SK-N-SH treated with all-trans-retinoic acid at 6 μM for 48 hours (cell line): ENCODE data around the gene SNAPC4.

Experiments
- ARNTL ChIP-seq: fragments of 450-650 bp; formaldehyde crosslinking; IDR thresholded peaks from 2 replicates; pipeline ENCODE4 v1.5.0; 2020; ENCODE audit warnings: low read depth, mild to moderate bottlenecking, moderate library complexity, borderline replicate concordance
- BACH2 ChIP-seq: fragments of 250-450 bp; sonication (Bioruptor Pico); IDR thresholded peaks from 2 replicates; pipeline ENCODE4 v1.9.0; 2021; ENCODE audit warnings: mild to moderate bottlenecking, borderline replicate concordance
- CSDC2 ChIP-seq: fragments of 250-450 bp; sonication (Bioruptor Pico); IDR thresholded peaks from 2 replicates; pipeline ENCODE4 v1.5.0; 2020; ENCODE audit warnings: mild to moderate bottlenecking, moderate library complexity
- SNAI2 ChIP-seq: fragments of 250-450 bp; sonication (Bioruptor Pico); IDR thresholded peaks from 2 replicates; pipeline ENCODE4 v1.5.0; 2020; ENCODE audit warnings: mild to moderate bottlenecking, moderate library complexity
- ZC3H10 ChIP-seq: fragments of 250-450 bp; sonication (Bioruptor Pico); IDR thresholded peaks from 2 replicates; pipeline ENCODE4 v1.5.1; 2021; ENCODE audit warnings: mild to moderate bottlenecking, moderate library complexity
- ZNF8 ChIP-seq: fragments of 450-650 bp; formaldehyde crosslinking; IDR thresholded peaks from 2 replicates; pipeline ENCODE4 v1.5.0; 2020; ENCODE audit warnings: mild to moderate bottlenecking, moderate library complexity
- TF ChIP-seq, protein P1 (sequence below): fragments of 250-450 bp; sonication (Bioruptor Pico); IDR thresholded peaks from 2 replicates; pipeline ENCODE4 v1.5.0; 2020; ENCODE audit warnings: mild to moderate bottlenecking, moderate library complexity

DNA sequence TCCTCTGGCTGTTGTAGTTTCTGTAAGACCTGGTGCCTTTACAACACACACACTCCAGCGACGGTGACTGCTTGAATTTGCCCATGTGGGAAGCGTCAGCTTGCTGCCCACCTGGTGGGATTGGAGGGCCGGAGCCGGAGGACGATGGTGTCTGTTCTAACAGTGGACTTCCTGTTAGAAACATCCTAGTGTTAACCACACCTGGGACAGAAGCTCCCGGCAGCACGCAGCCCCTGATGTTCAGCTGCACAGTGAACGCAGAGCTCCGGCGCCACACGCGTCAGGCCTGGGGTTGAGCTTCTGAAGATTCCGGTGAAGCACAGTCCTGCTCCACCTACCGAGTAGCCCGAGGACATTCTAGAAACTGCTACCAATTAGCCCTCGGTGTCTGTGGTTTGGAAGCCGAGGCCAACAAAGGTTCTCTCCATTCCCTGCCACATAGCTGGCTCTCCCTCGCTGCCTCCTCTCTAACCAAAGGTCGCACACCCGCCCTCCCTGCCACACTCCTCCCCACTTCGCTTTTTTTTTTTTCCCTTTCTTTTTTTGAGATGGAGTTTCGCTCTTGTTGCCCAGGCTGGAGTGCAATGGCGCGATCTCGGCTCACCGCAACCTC, 24.9 kb upstream of the SNAPC4 start:
- TF ChIP-seq ZNF8 (CRISPR knock-in tag) = no peak
- no peak for TF ChIP-seq CSDC2
- TF ChIP-seq, protein P1, sequence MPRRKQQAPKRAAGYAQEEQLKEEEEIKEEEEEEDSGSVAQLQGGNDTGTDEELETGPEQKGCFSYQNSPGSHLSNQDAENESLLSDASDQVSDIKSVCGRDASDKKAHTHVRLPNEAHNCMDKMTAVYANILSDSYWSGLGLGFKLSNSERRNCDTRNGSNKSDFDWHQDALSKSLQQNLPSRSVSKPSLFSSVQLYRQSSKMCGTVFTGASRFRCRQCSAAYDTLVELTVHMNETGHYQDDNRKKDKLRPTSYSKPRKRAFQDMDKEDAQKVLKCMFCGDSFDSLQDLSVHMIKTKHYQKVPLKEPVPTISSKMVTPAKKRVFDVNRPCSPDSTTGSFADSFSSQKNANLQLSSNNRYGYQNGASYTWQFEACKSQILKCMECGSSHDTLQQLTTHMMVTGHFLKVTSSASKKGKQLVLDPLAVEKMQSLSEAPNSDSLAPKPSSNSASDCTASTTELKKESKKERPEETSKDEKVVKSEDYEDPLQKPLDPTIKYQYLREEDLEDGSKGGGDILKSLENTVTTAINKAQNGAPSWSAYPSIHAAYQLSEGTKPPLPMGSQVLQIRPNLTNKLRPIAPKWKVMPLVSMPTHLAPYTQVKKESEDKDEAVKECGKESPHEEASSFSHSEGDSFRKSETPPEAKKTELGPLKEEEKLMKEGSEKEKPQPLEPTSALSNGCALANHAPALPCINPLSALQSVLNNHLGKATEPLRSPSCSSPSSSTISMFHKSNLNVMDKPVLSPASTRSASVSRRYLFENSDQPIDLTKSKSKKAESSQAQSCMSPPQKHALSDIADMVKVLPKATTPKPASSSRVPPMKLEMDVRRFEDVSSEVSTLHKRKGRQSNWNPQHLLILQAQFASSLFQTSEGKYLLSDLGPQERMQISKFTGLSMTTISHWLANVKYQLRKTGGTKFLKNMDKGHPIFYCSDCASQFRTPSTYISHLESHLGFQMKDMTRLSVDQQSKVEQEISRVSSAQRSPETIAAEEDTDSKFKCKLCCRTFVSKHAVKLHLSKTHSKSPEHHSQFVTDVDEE (CRISPR knock-in tag) = no peak
- no peak for TF ChIP-seq ZC3H10 (CRISPR knock-in tag)
- TF ChIP-seq BACH2 (CRISPR knock-in tag) = no peak
- TF ChIP-seq ARNTL = no peak
- TF ChIP-seq SNAI2 = no peak
